Left cardiac atrium (tissue), 4 donors: Measurements from ENCODE around the gene CFAP74. TPM values are rescaled to one million over a fixed set of nuclear protein-coding genes. Genes with fewer than 3 reads are reported as not detected.

Experiments used
- ATAC-seq, 2 donors: fragments of 200-7000 bp; cut with Tn5 transposase; one replicate each; pipeline ENCODE4 v1.9.1; 2020; ENCODE audit warnings: mild to moderate bottlenecking in 2 of 2, moderate library complexity in 2 of 2
- DNase-seq: peaks from one replicate; pipeline ENCODE4 v3.0.0-alpha.2; 2020
- intact Hi-C, 2 donors: fragments of 100-400 bp; cut with DNase I; formaldehyde crosslinking; loops; one replicate each; pipeline versions ENCODE4 v1.14.1 to v1.15.1; 2022 to 2023
- total RNA-seq, 2 donors: library from RNA; stranded (reverse); fragmentation: NEBNext Ultra II Directional; extraction: Animal tissue kit (Norgen Biotek cat#: 25700); gene quantifications; one replicate each; pipeline ENCODE4 v1.2.1, GENCODE V29; 2021
- donor health status: DM: no; HTN: yes; CAD: no.
- donor health status: DM: no; HTN: yes; CAD: no; lungs with severe emphysema.
- donor health status: DM: yes; HTN: yes; CAD: no.
- donor health status: Dilated cardiomyopathy.

CFAP74 gene
- total RNA-seq, 2 donors from 2014 or later = not detected

- intact Hi-C loops = loop anchor here (5.0 to 10.0 kb wide), 2 partner anchors 38 to 46 kb away; no protein-coding TSS in a partner anchor
Measured at GRCh38 chr1:1880617-1881312, 122.8 kb downstream of the CFAP74 start.

GRCh38 chr1:1879942-1880341 lies 123.6 kb downstream of the CFAP74 start:
- DNase-seq = no peak
- intact Hi-C loops = loop anchor here (5.0 to 10.0 kb wide), 2 partner anchors 38 to 45 kb away; no protein-coding TSS in a partner anchor
- no peak for ATAC-seq

More at GRCh38 chr1:1880617-1881312, 122.8 kb downstream of the CFAP74 start:
- DNase-seq (no peak), ATAC-seq (no peak)

- intact Hi-C loops = no loop called here
- DNase-seq (no peak), ATAC-seq (no peak)
Measured at GRCh38 chr1:1877865-1878436, 125.6 kb downstream of the CFAP74 start.

- intact Hi-C loops = no loop called here
- DNase-seq (no peak), ATAC-seq (peak in 1 of 2 donors; percentile 14)
Measured at GRCh38 chr1:1876335-1876930, 127.2 kb downstream of the CFAP74 start.

GRCh38 chr1:1875932-1876331 lies 127.7 kb downstream of the CFAP74 start:
- intact Hi-C loops = no loop called here
- no peak for ATAC-seq
- no peak for DNase-seq

- intact Hi-C loops = no loop called here
- DNase-seq (no peak), ATAC-seq (no peak)
Measured at GRCh38 chr1:1874901-1875300, 128.7 kb downstream of the CFAP74 start.

- intact Hi-C loops = no loop called here
- peak; percentile 66 for DNase-seq
- ATAC-seq = peak; percentile 89 to 94
Measured at GRCh38 chr1:1873186-1873585, 130.4 kb downstream of the CFAP74 start.

GRCh38 chr1:1872329-1872994 lies 131.1 kb downstream of the CFAP74 start:
- intact Hi-C loops = no loop called here
- no peak for DNase-seq
- peak in 1 of 2 donors; percentile 4 for ATAC-seq

Other genes starting within 250 kb of the CFAP74 start
- gene NADK, start 225.3 kb downstream of the CFAP74 start, total RNA-seq = 10 to 100 TPM; 39.4 to 53.9 TPM
- 100 to 1,000 TPM; 188 to 206 TPM for gene GNB1, start 112.7 kb downstream of the CFAP74 start, total RNA-seq
- under 1 TPM in 1 of 2 donors, not detected in 1; 0.21 TPM for gene CALML6, start 88.5 kb downstream of the CFAP74 start, total RNA-seq
- gene TMEM52, start 84.5 kb downstream of the CFAP74 start, total RNA-seq = under 1 TPM; 0.68 to 0.82 TPM
- under 1 TPM in 1 of 2 donors, not detected in 1; 0.29 TPM for gene GABRD, start 15.6 kb upstream of the CFAP74 start, total RNA-seq
- gene PRKCZ, start 46.6 kb upstream of the CFAP74 start, total RNA-seq = 10 to 100 TPM; 12.4 to 20.7 TPM
- gene FAAP20, start 191.0 kb upstream of the CFAP74 start, total RNA-seq = 10 to 100 TPM; 35.4 to 41.4 TPM
- 10 to 100 TPM; 47.1 to 66.9 TPM for gene SKI, start 224.5 kb upstream of the CFAP74 start, total RNA-seq